GM12878 (cell line): ENCODE measurements around the gene DNAAF3. TPM values are rescaled to one million over a fixed set of nuclear protein-coding genes. Genes with fewer than 3 reads are reported as not detected.

ENCODE experiments used
- ATAC-seq: fragments of 200-7000 bp; cut with Tn5 transposase; 3 replicates; pipeline ENCODE4 v1.9.1; 2020; ENCODE audit warnings: mild to moderate bottlenecking, moderate library complexity
- BruUV-seq: library from RNA; stranded (reverse); fragments of 400-500 nt; replicated peaks from 2 replicates; lab custom pipeline; 2021; lab: Mats Ljungman, UMichigan
- CTCF ChIA-PET: fragments of 300-600 bp; sonication (Branson Sonifier 250); formaldehyde crosslinking; extraction: SDS; loops from one replicate; lab custom pipeline; 2021; ENCODE audit warnings: inconsistent platforms; lab: Yijun Ruan, JAX
- POLR2A ChIA-PET: fragments of 350-600 bp; formaldehyde crosslinking; extraction: SDS; loops from one replicate; lab custom pipeline; 2021; ENCODE audit warnings: inconsistent platforms; lab: Charles Lee
- RAD21 ChIA-PET: fragments of 300-600 bp; sonication (Branson Sonifier 250); formaldehyde crosslinking; loops from one replicate; lab custom pipeline; 2023; ENCODE audit warnings: antibody characterized with exemption; ENCODE audit not compliant: unreplicated experiment; lab: Charles Lee
- SMC1A ChIA-PET: fragments of 300-600 bp; sonication (Branson Sonifier 250); formaldehyde crosslinking; loops from one replicate; lab custom pipeline; 2023; ENCODE audit not compliant: unreplicated experiment, uncharacterized antibody; lab: Charles Lee
- DNase-seq: peaks from one replicate; pipeline ENCODE4 v3.0.0-alpha.2; 2011; ENCODE audit warnings: low read depth, low spot score
- FAIRE-seq: peaks from 3 replicates; lab custom pipeline; 2011; peaks lifted over from hg19 to GRCh38; lab: Jason Lieb, UNC
- H2AFZ ChIP-seq: 2 replicates; pipeline ENCODE4 v1.6.0; 2011; ENCODE audit warnings: low read depth, low read length, control low read depth; ENCODE audit not compliant: control insufficient read depth
- H3K27ac ChIP-seq: 2 replicates; pipeline ENCODE4 v1.5.1; 2011; ENCODE audit warnings: control low read depth; ENCODE audit not compliant: control insufficient read depth, insufficient read depth
- H3K27me3 ChIP-seq, 2 experiments: replicated peaks in 1 of 2; 2 replicates each; pipeline versions ENCODE4 v1.6.0 to v1.6.1; 2011; ENCODE audit warnings: low read length in 1 of 2; ENCODE audit not compliant: control insufficient read depth in 2 of 2, insufficient read depth in 2 of 2
- H3K36me3 ChIP-seq, 2 experiments: 2 replicates each; pipeline ENCODE4 v1.5.1; 2011; ENCODE audit warnings: low read length in 1 of 2; ENCODE audit not compliant: control insufficient read depth in 2 of 2, insufficient read depth in 2 of 2
- H3K4me1 ChIP-seq: 2 replicates; pipeline ENCODE4 v1.6.1; 2011; ENCODE audit warnings: mild to moderate bottlenecking, low read length, moderate library complexity, mixed read lengths; ENCODE audit not compliant: control insufficient read depth, insufficient read depth
- H3K4me2 ChIP-seq: 2 replicates; pipeline ENCODE4 v1.6.0; 2011; ENCODE audit warnings: control low read depth; ENCODE audit not compliant: control insufficient read depth, insufficient read depth
- H3K4me3 ChIP-seq: fragments of 200-600 bp; sonication (generic); 2 replicates; pipeline ENCODE4 v1.5.1; 2016
- H3K79me2 ChIP-seq: 2 replicates; pipeline ENCODE4 v1.6.0; 2011; ENCODE audit warnings: low read length; ENCODE audit not compliant: control insufficient read depth, insufficient read depth
- H3K9ac ChIP-seq: 2 replicates; pipeline ENCODE4 v1.8.0; 2011; ENCODE audit warnings: low read length, control low read depth, mixed read lengths; ENCODE audit not compliant: control insufficient read depth, insufficient read depth
- H3K9me3 ChIP-seq: replicated peaks from 3 replicates; pipeline ENCODE4 v1.5.1; 2011; ENCODE audit warnings: mild to moderate bottlenecking, low read length; ENCODE audit not compliant: control insufficient read depth, insufficient read depth
- H4K20me1 ChIP-seq: 2 replicates; pipeline ENCODE4 v1.6.0; 2011; ENCODE audit not compliant: control insufficient read depth, insufficient read depth
- BCL11A ChIP-seq: IDR thresholded peaks from 2 replicates; pipeline ENCODE4 v1.6.1; 2011; ENCODE audit warnings: low read depth, low read length
- BRCA1 ChIP-seq: IDR thresholded peaks from 2 replicates; pipeline ENCODE4 v1.6.1; 2011; ENCODE audit warnings: low read depth, low read length, improper control_type of control experiment
- CEBPB ChIP-seq, 2 experiments: fragments of 150-350 bp in 1 of 2; IDR thresholded peaks; 2 replicates each; pipeline ENCODE4 v1.6.1; 2012 to 2014; ENCODE audit warnings: low read depth in 2 of 2, low read length in 2 of 2, borderline replicate concordance in 1 of 2, inconsistent platforms in 1 of 2
- EZH2 ChIP-seq: IDR thresholded peaks from 2 replicates; pipeline ENCODE4 v1.6.1; 2012; ENCODE audit warnings: low read depth, mild to moderate bottlenecking, control low read depth, inconsistent platforms, low read length, borderline replicate concordance; ENCODE audit not compliant: control insufficient read depth
- NFYB ChIP-seq: IDR thresholded peaks from 2 replicates; pipeline ENCODE4 v1.6.1; 2011; ENCODE audit warnings: low read depth, mild to moderate bottlenecking, low read length, improper control_type of control experiment, moderate library complexity; ENCODE audit not compliant: insufficient read depth
- PBX3 ChIP-seq: IDR thresholded peaks from 2 replicates; pipeline ENCODE4 v1.6.1; 2011; ENCODE audit warnings: mild to moderate bottlenecking, low read depth, low read length, moderate library complexity; ENCODE audit not compliant: insufficient replicate concordance
- RAD21 ChIP-seq: IDR thresholded peaks from 2 replicates; pipeline ENCODE4 v1.6.1; 2011; ENCODE audit warnings: mild to moderate bottlenecking, low read depth, low read length, moderate library complexity; ENCODE audit not compliant: insufficient read depth
- SMAD1 ChIP-seq: fragments of 450-650 bp; IDR thresholded peaks from 2 replicates; pipeline ENCODE4 v1.6.1; 2018; ENCODE audit warnings: mild to moderate bottlenecking, low read depth; ENCODE audit not compliant: partially characterized antibody
- SMAD5 ChIP-seq: IDR thresholded peaks from 2 replicates; pipeline ENCODE4 v1.6.1; 2016; ENCODE audit warnings: antibody characterized with exemption, low read depth
- USF2 ChIP-seq: IDR thresholded peaks from 2 replicates; pipeline ENCODE4 v1.6.1; 2011; ENCODE audit warnings: low read depth, low read length, improper control_type of control experiment, borderline replicate concordance
- WGBS: methylation state at CpG from one replicate; pipeline ENCODE4 v1.1.6; 2016; ENCODE audit warnings: low lambda C conversion rate; ENCODE audit not compliant: insufficient replicate concordance, insufficient coverage; ENCODE audit errors: missing lambda C conversion rate; 5-methylcytosine and 5-hydroxymethylcytosine counted together
- in situ Hi-C: fragments of 300-500 bp; cut with MboI; formaldehyde crosslinking; loops from 9 replicates; pipeline ENCODE4 v1.14.3; 2018; ENCODE audit warnings: mixed read lengths
- intact Hi-C: fragments of 100-400 bp; cut with micrococcal nuclease; formaldehyde crosslinking; loops from one replicate; pipeline ENCODE4 v1.14.2; 2022; ENCODE audit not compliant: unreplicated experiment
- polyA plus RNA-seq, 11 experiments: library from polyadenylated mRNA; depleted of rRNA in 4 of 11; unstranded in 6 of 11; stranded (reverse) in 5 of 11; fragments of >200 nt; fragmentation: Nextera tagmentation in 4 of 11; fragmentation: Illumina TruSeq in 1 of 11; extraction: Ambion mirVana in 4 of 11; extraction: Trizol in 1 of 11; gene quantifications; 1 replicate in 1 of 11; 2 replicates in 10 of 11; pipeline versions ENCODE4 v1.2.1 to v1.2.3, GENCODE V29; 2011 to 2016; ENCODE audit warnings: inconsistent platforms in 2 of 11, missing spikeins in 2 of 11, low read depth in 1 of 11
- total RNA-seq, 4 experiments: library from RNA; depleted of rRNA in 3 of 4; stranded (reverse); fragments of >200 nt in 3 of 4; fragmentation: Illumina TruSeq in 1 of 4; extraction: Trizol in 1 of 4; gene quantifications; 2 replicates each; pipeline versions ENCODE4 v1.2.1 to v1.2.3, GENCODE V29; 2013 to 2021

Gene DNAAF3
- total and polyA plus RNA-seq, 10 of the 15 experiments (the other 5 are each of a cell fraction or from before 2014, with no cell fraction given) = not detected

- ChIA-PET CTCF (interaction anchor here (0.6 kb wide), 1 partner anchor 430 kb away, joined by 3 read pairs; no protein-coding TSS in a partner anchor), POLR2A (no interaction called here), RAD21 (no interaction called here), SMC1A (no interaction called here)
- in situ Hi-C loops = no loop called here
- no peak overlapping the region for H2AFZ ChIP-seq
- H3K79me2 ChIP-seq = no peaks in the 10 kb centered on the region
- no peaks in the 10 kb centered on the region for H3K27me3 ChIP-seq
- no peaks in the 10 kb centered on the region for H3K36me3 ChIP-seq
- FAIRE-seq (no peak), ATAC-seq (no peak), DNase-seq (no peak)
- WGBS = 60% methylated on average over 10 of the region's 12 CpGs
- intact Hi-C loops = no loop called here
- H4K20me1 ChIP-seq = no peaks in the 10 kb centered on the region
- TF ChIP-seq SMAD1 (no peak), NFYB (no peak), RAD21 (no peak), BRCA1 (no peak), CEBPB (IDR thresholded peaks at IDR 0.05; ENCODE audit: borderline replicate concordance in 1 of 2, low read depth in 2 of 2, low read length in 2 of 2) (no peak), USF2 (no peak), SMAD5 (no peak), BCL11A (no peak), PBX3 (no peak), EZH2 (no peak)
- H3K4me2 ChIP-seq = no peak overlapping the region
- H3K9ac ChIP-seq = no peak overlapping the region
- no TSS peak for BruUV-seq
- no peak overlapping the region for H3K27ac ChIP-seq
- H3K4me1 ChIP-seq = no peaks in the 10 kb centered on the region
- H3K9me3 ChIP-seq = no peaks in the 10 kb centered on the region; the same call in 2 of the 3 replicates
- no peak overlapping the region for H3K4me3 ChIP-seq
Measured at GRCh38 chr19:55153652-55154264, 12.7 kb downstream of the DNAAF3 start.
